ENCODE data around the gene TSSC4. TPM values are rescaled to one million over a fixed set of nuclear protein-coding genes. Genes with fewer than 3 reads are reported as not detected.

Gene TSSC4
- total RNA-seq, 3 donors from 2014 or later = 33.9 to 58.8 (median 39.2) TPM

DNA sequence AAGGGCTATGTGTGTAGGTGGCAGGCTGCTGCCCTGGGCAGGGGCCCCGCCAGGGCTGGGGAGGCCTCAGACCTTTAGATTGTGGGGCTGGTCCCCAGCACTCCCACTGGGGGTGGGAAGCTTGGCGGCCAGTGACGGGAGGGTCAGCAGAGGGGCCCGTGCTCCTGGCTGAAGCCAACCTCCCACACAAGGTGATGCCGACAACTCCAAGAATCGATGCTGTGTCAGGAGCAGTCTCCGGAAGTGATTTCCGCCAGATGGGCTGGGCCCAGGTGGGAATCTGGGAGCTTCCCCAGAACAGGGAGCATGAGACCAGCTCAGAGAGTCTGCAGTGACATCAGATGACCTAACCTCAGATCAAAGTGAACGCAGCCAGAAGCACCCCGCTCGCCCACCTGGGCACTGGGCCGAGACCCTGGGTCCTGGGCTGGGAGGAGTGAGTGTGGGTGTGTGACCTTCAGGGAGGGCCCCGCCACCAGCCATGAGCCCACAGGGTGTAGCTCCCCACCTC is 36.0 kb downstream of the TSSC4 start:
- no peak overlapping the region for H3K4me3 ChIP-seq
- DNase-seq = peak in 1 of 3 donors; percentile 6
- ATAC-seq = no peak
- intact Hi-C loops (cut with DNase I, micrococcal nuclease) = no loop called here
- no peaks in the 10 kb centered on the region for H3K36me3 ChIP-seq (ENCODE audit: low read depth)
- TF ChIP-seq, protein P1, sequence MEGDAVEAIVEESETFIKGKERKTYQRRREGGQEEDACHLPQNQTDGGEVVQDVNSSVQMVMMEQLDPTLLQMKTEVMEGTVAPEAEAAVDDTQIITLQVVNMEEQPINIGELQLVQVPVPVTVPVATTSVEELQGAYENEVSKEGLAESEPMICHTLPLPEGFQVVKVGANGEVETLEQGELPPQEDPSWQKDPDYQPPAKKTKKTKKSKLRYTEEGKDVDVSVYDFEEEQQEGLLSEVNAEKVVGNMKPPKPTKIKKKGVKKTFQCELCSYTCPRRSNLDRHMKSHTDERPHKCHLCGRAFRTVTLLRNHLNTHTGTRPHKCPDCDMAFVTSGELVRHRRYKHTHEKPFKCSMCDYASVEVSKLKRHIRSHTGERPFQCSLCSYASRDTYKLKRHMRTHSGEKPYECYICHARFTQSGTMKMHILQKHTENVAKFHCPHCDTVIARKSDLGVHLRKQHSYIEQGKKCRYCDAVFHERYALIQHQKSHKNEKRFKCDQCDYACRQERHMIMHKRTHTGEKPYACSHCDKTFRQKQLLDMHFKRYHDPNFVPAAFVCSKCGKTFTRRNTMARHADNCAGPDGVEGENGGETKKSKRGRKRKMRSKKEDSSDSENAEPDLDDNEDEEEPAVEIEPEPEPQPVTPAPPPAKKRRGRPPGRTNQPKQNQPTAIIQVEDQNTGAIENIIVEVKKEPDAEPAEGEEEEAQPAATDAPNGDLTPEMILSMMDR (IDR thresholded peaks at IDR 0.05) = no peak
- peaks cover 7% of the 10 kb centered on the region for H3K4me1 ChIP-seq (ENCODE audit: low read depth)
- H3K9me3 ChIP-seq = no peaks in the 10 kb centered on the region

DNA sequence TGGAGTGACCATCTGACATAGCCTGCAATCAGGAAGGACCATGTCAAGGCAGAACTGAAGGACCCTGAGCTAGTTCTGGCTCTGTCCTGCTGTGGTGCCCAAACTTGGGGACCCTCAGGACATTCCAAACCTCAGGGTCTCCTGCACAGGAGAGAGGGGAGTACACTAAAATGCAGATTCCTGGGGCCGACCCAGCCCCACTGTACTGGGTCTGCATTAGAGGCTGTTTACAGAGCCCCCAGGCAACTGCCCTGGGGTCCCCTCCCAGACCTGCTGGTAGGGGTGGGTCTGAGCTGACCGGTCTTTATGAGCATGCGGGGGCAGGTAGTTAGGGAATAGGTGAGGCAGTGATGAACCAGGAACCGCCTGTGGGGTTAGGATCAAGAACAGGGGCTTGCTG is 37.0 kb downstream of the TSSC4 start:
- ATAC-seq = no peak

DNA sequence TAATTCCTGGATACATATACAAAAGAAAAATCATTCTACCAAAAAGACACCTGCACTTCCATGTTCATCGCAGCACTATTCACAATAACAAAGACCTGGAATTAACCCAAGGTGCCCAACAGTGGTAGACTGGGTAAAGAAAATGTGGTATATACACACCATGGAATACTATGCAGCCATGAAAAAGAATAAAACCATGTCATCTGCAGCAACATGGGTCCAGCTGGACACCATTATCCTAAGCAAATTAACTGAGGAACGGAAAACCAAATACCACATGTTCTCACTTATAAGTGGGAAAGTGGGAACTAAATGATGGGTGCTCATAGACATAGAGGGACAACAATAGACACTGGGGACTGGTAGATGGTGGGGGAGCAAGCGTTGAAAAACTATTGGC is 39.3 kb downstream of the TSSC4 start:
- no peak for ATAC-seq
- Histone ChIP-seq H3K36me3 (ENCODE audit: low read depth) (no peaks in the 10 kb centered on the region), H3K4me1 (ENCODE audit: low read depth) (peaks cover 20% of the 10 kb centered on the region), H3K4me3 (no peak overlapping the region), H3K9me3 (no peaks in the 10 kb centered on the region)
- TF ChIP-seq, protein P1 (IDR thresholded peaks at IDR 0.05) = no peak
- no peak for DNase-seq
- intact Hi-C loops (cut with DNase I, micrococcal nuclease) = no loop called here

More for the DNA sequence above, 37.0 kb downstream of the TSSC4 start:
- Histone ChIP-seq H3K4me3 (no peak overlapping the region), H3K4me1 (ENCODE audit: low read depth) (peaks cover 10% of the 10 kb centered on the region), H3K36me3 (ENCODE audit: low read depth) (no peaks in the 10 kb centered on the region), H3K9me3 (no peaks in the 10 kb centered on the region)
- peak in 1 of 3 donors; percentile 11 for DNase-seq
- intact Hi-C loops (cut with DNase I, micrococcal nuclease) = no loop called here
- TF ChIP-seq, protein P1 (IDR thresholded peaks at IDR 0.05) = no peak

DNA sequence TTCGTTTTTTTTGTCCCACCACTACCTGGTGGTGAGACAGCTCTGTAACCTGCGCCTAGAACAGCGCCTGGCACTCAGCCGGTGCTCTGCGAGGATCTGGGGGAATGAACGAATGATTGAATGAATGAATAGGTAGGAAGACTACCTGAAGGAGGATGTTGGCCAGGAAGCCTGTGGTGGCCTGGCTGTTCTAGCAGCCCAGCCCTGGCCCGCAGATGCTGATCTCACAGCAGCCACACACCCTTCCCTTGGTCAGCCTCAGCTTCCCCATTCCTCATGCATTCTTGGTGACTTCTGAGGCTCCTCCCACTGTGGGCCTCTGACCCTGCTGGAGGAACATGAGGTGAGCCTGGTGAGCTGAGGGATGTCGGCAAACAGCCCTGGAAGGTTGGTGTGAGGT is 40.1 kb downstream of the TSSC4 start:
- no peak overlapping the region for H3K4me3 ChIP-seq
- intact Hi-C loops (cut with DNase I, micrococcal nuclease) = no loop called here
- no peaks in the 10 kb centered on the region for H3K9me3 ChIP-seq
- TF ChIP-seq, protein P1 (IDR thresholded peaks at IDR 0.05) = no peak
- H3K4me1 ChIP-seq (ENCODE audit: low read depth) = peaks cover 20% of the 10 kb centered on the region
- no peaks in the 10 kb centered on the region for H3K36me3 ChIP-seq (ENCODE audit: low read depth)
- DNase-seq (peak in 1 of 3 donors; percentile 38), ATAC-seq (peak; percentile 0)

DNA sequence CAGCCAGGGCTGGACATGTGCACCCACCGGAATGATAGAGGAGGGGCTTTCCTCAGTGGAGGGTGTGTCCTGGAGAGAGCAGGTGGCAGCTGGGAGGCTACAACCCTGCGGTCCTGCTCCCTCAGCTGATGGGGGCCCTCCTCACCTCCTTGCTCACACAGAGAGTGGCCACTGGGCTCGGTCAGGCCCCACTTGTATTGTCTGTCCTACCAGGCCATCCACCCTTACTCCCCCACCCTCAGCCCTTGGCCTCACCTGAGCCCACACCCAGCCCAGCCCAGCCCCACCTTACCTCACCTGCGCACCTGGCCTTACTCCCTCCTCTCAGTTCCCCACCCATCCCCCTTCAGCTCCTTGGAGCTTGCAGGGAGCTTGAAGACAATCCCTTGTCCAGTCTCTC is 40.6 kb downstream of the TSSC4 start:
- no peaks in the 10 kb centered on the region for H3K36me3 ChIP-seq (ENCODE audit: low read depth)
- no peak overlapping the region for H3K4me3 ChIP-seq
- intact Hi-C loops (cut with DNase I, micrococcal nuclease) = no loop called here
- TF ChIP-seq, protein P1 (IDR thresholded peaks at IDR 0.05) = no peak
- ATAC-seq (peak; percentile 50), DNase-seq (peak; percentile 75 to 83 (median 80))
- no peaks in the 10 kb centered on the region for H3K9me3 ChIP-seq
- H3K4me1 ChIP-seq (ENCODE audit: low read depth) = peaks cover 24% of the 10 kb centered on the region

DNA sequence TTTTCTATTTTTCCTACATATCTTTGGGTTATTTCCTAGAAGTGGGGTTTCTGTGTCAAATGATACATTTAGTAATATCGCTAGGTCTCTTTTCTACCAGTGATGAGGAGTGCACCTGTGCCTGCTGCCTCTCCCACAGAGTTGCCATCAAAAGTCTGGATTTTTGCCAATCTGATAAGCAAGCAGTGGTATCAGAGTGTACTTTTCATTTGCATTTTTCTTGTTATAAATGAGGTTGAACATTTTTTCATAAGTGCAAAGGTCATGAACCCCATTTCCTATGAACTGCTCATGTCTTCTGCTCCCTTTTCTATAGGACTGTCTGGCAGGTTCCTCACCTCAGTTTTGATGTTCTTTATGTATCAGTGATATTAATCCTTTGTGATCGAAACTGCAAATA is 42.0 kb downstream of the TSSC4 start:
- TF ChIP-seq, protein P1 (IDR thresholded peaks at IDR 0.05) = no peak
- H3K4me1 ChIP-seq (ENCODE audit: low read depth) = peaks cover 34% of the 10 kb centered on the region
- intact Hi-C loops (cut with DNase I, micrococcal nuclease) = no loop called here
- DNase-seq = peak in 2 of 3 donors; percentile 19 to 43
- no peak for ATAC-seq
- no peaks in the 10 kb centered on the region for H3K9me3 ChIP-seq
- H3K36me3 ChIP-seq (ENCODE audit: low read depth) = no peaks in the 10 kb centered on the region
- no peak overlapping the region for H3K4me3 ChIP-seq

All from mucosa of descending colon (tissue), 3 donors.